Vagina (tissue), 2 donors: Measurements from ENCODE around the gene PRPF40B. TPM values are rescaled to one million over a fixed set of nuclear protein-coding genes. Genes with fewer than 3 reads are reported as not detected.

Experiments used
- DNase-seq, 2 donors: peaks; one replicate each; pipeline ENCODE4 v3.0.0-alpha.2; 2017; ENCODE audit errors: extremely low spot score in 2 of 2
- H3K27ac ChIP-seq: fragments of 200-600 bp; sonication (generic); one replicate; pipeline ENCODE4 v1.5.1; 2019
- H3K27me3 ChIP-seq: fragments of 200-600 bp; sonication (generic); one replicate; pipeline ENCODE4 v1.5.1; 2019
- H3K36me3 ChIP-seq, 2 donors: fragments of 200-600 bp; sonication (generic); one replicate each; pipeline ENCODE4 v1.5.1; 2017 to 2019
- H3K4me1 ChIP-seq: fragments of 200-600 bp; sonication (generic); one replicate; pipeline ENCODE4 v1.5.1; 2019
- H3K4me3 ChIP-seq, 2 donors: fragments of 200-600 bp; sonication (generic); 1 replicate in 1 of 2; 2 replicates in 1 of 2; pipeline ENCODE4 v1.5.1; 2016 to 2019
- H3K9me3 ChIP-seq: fragments of 200-600 bp; sonication (generic); one replicate; pipeline ENCODE4 v1.5.1; 2019
- POLR2A ChIP-seq, 2 donors: fragments of 450-650 bp; IDR thresholded peaks; one replicate each; pipeline ENCODE4 v1.6.1; 2017; ENCODE audit warnings: antibody characterized with exemption in 2 of 2, mild to moderate bottlenecking in 2 of 2, moderate library complexity in 2 of 2
- POLR2AphosphoS5 ChIP-seq, 2 donors: sonication (generic); formaldehyde crosslinking; IDR thresholded peaks; one replicate each; pipeline ENCODE4 v1.9.0; 2017; ENCODE audit warnings: antibody characterized with exemption in 2 of 2, mild to moderate bottlenecking in 2 of 2, low read depth in 1 of 2; ENCODE audit not compliant: insufficient read depth in 1 of 2
- intact Hi-C: fragments of 100-400 bp; cut with DNase I; formaldehyde crosslinking; loops from one replicate; pipeline ENCODE4 v1.15.1; 2023
- total RNA-seq: library from RNA; depleted of rRNA; stranded (reverse); fragments of >200 nt; gene quantifications from one replicate; pipeline ENCODE4 v1.2.3, GENCODE V29; 2016
- TF ChIP-seq, protein P1 (sequence below), 3 experiments: fragments of 450-650 bp in 2 of 3; fragments of 200-600 bp in 1 of 3; sonication (generic) in 1 of 3; IDR thresholded peaks; one replicate each; pipeline ENCODE4 v1.5.1; 2017 to 2019; ENCODE audit warnings: antibody characterized with exemption in 3 of 3, mild to moderate bottlenecking in 2 of 3, moderate library complexity in 2 of 3

Gene PRPF40B
- total RNA-seq, 1 donor from 2014 or later, result 22.1 TPM

DNA sequence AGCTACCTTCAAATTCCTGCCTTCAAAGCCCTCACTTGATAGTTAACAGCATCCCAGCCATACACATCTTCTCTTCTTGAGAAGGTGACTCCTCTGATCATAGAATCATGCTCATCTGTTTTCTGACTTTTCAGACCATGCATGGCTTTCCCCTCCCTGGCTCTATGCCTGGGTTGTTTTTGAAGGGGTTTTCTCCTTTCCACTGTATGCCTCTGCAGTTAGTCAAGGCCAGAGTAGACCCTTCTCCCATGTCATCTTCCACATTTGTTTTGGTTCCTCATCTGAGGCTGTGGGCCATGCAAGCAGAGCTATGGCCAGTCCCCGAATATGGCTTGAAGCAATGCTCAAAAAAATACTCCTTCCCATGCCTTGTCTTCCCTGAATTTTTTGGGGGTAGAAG lies 41.2 kb upstream of the PRPF40B start:
- H3K27ac ChIP-seq, result no peak overlapping the region

DNA sequence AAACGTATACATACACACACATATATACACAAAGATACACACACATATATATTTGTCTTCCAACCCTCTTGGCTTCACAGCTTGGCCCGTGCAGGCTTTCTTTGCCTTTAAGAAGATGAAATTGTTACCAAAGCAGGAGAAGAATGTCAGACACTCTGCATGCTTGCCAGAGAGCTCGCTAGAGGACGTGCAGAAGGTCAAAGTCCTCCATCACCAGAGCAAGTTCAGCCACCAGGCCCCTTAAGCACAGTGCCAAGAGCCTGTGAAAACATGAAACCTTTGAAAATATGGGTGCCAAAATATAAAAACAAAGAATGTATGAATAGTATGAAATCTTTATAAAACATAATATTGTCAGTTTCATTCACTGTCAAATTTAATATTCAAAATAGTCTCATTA lies 40.5 kb upstream of the PRPF40B start:
- intact Hi-C loops, result no loop called here
- no peaks in the 10 kb centered on the region for H3K36me3 ChIP-seq
- no peaks in the 10 kb centered on the region for H3K9me3 ChIP-seq
- TF ChIP-seq POLR2A (IDR thresholded peaks at IDR 0.05) (no peak), POLR2AphosphoS5 (IDR thresholded peaks at IDR 0.05; ENCODE audit: insufficient read depth in 1 of 2, low read depth in 1 of 2) (no peak)
- TF ChIP-seq, protein P1, sequence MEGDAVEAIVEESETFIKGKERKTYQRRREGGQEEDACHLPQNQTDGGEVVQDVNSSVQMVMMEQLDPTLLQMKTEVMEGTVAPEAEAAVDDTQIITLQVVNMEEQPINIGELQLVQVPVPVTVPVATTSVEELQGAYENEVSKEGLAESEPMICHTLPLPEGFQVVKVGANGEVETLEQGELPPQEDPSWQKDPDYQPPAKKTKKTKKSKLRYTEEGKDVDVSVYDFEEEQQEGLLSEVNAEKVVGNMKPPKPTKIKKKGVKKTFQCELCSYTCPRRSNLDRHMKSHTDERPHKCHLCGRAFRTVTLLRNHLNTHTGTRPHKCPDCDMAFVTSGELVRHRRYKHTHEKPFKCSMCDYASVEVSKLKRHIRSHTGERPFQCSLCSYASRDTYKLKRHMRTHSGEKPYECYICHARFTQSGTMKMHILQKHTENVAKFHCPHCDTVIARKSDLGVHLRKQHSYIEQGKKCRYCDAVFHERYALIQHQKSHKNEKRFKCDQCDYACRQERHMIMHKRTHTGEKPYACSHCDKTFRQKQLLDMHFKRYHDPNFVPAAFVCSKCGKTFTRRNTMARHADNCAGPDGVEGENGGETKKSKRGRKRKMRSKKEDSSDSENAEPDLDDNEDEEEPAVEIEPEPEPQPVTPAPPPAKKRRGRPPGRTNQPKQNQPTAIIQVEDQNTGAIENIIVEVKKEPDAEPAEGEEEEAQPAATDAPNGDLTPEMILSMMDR (IDR thresholded peaks at IDR 0.05), result no peak
- peaks cover 23% of the 10 kb centered on the region for H3K4me1 ChIP-seq
- DNase-seq, result no peak
- H3K27ac ChIP-seq, result no peak overlapping the region
- no peak overlapping the region for H3K4me3 ChIP-seq
- H3K27me3 ChIP-seq, result no peaks in the 10 kb centered on the region

More for the DNA sequence above, 41.2 kb upstream of the PRPF40B start:
- DNase-seq, result no peak
- H3K4me1 ChIP-seq, result peaks cover 23% of the 10 kb centered on the region
- H3K9me3 ChIP-seq, result no peaks in the 10 kb centered on the region
- intact Hi-C loops, result no loop called here
- TF ChIP-seq POLR2AphosphoS5 (IDR thresholded peaks at IDR 0.05; ENCODE audit: insufficient read depth in 1 of 2, low read depth in 1 of 2) (no peak), POLR2A (IDR thresholded peaks at IDR 0.05) (no peak)
- TF ChIP-seq, protein P1 (IDR thresholded peaks at IDR 0.05), result no peak
- no peaks in the 10 kb centered on the region for H3K36me3 ChIP-seq
- no peak overlapping the region for H3K4me3 ChIP-seq
- no peaks in the 10 kb centered on the region for H3K27me3 ChIP-seq

DNA sequence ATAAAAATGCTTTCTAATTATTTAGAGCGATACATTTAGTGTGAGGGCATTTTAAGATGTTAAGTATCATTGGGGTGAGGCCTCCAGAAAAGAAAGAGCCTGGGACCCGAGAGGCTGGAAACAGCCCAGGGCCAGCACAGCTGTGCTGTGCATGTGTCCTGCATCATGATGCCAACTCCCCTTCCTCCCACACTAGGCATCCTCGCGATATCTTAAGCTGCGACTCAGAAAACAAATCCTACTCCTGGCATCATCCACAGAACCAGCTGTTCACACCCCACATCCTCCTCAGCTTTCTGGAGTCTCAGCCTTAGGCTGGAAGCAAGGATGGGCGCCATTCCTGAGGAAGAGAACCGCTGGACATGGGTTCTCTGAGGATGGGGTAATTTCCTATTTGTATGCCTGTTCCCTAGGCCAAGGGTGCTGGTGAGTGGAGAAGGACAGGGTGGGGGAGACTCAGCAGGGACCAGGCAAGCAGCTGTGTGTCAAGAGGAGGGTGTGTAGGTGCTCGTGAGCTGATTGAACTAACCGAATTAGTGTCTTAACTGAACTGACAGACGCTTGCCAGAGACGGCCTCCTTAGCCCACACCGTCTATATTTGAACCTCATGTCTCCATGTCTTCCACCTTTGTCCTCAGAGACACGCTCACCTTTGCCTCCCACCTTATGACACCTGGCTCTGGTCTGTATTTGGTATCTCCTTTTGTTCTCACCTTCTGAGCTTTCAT lies 39.8 kb upstream of the PRPF40B start:
- no peak overlapping the region for H3K27ac ChIP-seq
- DNase-seq, result no peak
- no peaks in the 10 kb centered on the region for H3K9me3 ChIP-seq
- intact Hi-C loops, result no loop called here
- H3K36me3 ChIP-seq, result no peaks in the 10 kb centered on the region
- no peak overlapping the region for H3K4me3 ChIP-seq
- H3K4me1 ChIP-seq, result peaks cover 25% of the 10 kb centered on the region
- TF ChIP-seq POLR2A (IDR thresholded peaks at IDR 0.05), result no peak
- no peaks in the 10 kb centered on the region for H3K27me3 ChIP-seq

DNA sequence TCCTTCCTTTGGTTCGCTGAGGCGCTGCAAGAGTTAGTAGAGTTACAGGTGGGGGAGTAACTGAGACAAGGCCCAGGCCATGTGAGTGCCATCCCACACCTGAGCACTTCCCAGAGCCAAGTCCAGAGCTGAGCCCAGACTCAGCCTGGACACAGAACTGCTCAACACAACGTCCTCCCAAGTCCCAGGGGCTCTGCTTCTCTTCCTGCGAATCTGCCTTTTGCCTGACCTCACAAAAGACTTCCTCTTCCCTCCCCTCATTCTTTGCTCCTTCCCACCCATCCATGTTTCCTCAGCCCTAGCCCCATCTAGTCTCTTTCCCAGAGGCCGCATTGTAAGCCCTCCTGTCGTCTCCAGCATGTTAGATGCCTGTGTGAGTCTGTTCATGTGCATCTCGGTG lies 38.8 kb upstream of the PRPF40B start:
- Histone ChIP-seq H3K27ac (no peak overlapping the region), H3K4me1 (peaks cover 32% of the 10 kb centered on the region), H3K27me3 (no peaks in the 10 kb centered on the region), H3K36me3 (no peaks in the 10 kb centered on the region), H3K9me3 (no peaks in the 10 kb centered on the region), H3K4me3 (no peak overlapping the region)
- DNase-seq, result no peak
- TF ChIP-seq POLR2A (IDR thresholded peaks at IDR 0.05), result no peak
- TF ChIP-seq, protein P1 (IDR thresholded peaks at IDR 0.05), result no peak
- no peak for TF ChIP-seq POLR2AphosphoS5 (IDR thresholded peaks at IDR 0.05; ENCODE audit: insufficient read depth in 1 of 2, low read depth in 1 of 2)
- intact Hi-C loops, result no loop called here

DNA sequence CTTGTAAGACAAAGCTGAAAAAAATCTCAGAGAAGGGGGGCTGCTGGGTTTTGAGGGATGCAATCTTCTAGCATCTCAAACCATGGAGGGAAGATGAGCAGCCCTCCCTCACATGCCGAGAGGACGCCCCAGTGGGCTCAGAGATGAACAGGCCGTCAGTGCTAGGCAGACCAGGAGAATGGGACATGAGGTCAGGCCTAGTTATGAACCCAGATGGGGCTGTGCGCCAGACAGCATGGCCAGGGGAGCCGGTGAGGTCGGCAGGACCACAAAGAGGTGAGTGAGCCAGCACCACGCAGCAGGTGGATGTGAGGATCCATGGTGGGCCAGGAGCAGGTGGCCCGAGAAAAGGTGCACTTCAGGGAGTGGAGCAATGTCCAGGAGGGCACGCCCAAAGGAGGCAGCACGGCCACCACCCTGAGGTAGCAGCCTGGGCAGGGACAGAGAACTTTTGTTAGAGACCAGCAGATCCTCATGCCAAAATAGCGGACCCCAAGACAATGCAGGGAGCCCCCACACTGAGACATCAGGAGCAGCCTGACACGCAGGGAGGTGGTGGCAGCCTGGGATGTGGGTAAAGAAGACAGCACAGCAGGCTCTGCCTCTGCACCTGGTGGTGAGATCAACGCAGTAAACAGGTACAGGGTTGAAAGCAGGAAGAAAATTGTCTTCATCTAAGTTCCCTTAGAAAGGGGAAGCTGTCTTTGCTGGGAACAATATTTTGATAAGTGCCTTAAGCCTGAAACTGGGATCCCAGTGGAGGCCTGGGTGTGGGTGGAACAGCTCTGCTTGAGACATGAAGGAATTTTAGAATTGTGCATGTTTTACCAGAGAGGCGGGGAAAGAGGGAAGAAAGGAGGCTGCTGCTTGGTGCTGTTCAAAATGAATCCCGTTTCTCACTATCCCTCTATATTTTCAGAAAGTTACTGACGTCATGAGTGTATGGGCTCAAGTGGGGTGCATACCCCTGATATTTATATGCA lies 37.6 kb upstream of the PRPF40B start:
- DNase-seq, result no peak
- intact Hi-C loops, result no loop called here
- TF ChIP-seq POLR2A (IDR thresholded peaks at IDR 0.05) (no peak), POLR2AphosphoS5 (IDR thresholded peaks at IDR 0.05; ENCODE audit: insufficient read depth in 1 of 2, low read depth in 1 of 2) (no peak)
- TF ChIP-seq, protein P1 (IDR thresholded peaks at IDR 0.05), result no peak

More for the DNA sequence above, 37.6 kb upstream of the PRPF40B start:
- Histone ChIP-seq H3K27ac (no peak overlapping the region), H3K36me3 (no peaks in the 10 kb centered on the region), H3K9me3 (no peaks in the 10 kb centered on the region), H3K27me3 (no peaks in the 10 kb centered on the region), H3K4me3 (no peak overlapping the region), H3K4me1 (peaks cover 24% of the 10 kb centered on the region)
